Endothelial cell of umbilical vein (primary cell): Measurements from ENCODE around the gene LPP. TPM values are rescaled to one million over a fixed set of nuclear protein-coding genes. Genes with fewer than 3 reads are reported as not detected.
A peak's percentile ranks its signal among the peaks of the same experiment; 100 is the strongest.

Experiments
- BruUV-seq: library from RNA; stranded (reverse); fragments of 400-500 nt; replicated peaks from 2 replicates; lab custom pipeline; 2021; lab: Mats Ljungman, UMichigan
- CTCF ChIA-PET: fragments of 300-600, 350-600 bp; sonication (Branson Sonifier 250); formaldehyde crosslinking; loops from one replicate; lab custom pipeline; 2021; ENCODE audit warnings: antibody characterized with exemption, inconsistent platforms; lab: Charles Lee
- POLR2A ChIA-PET: fragments of 300-600, 350-600 bp; sonication (Branson Sonifier 250); formaldehyde crosslinking; loops from one replicate; lab custom pipeline; 2021; ENCODE audit warnings: antibody characterized with exemption, inconsistent platforms; lab: Charles Lee
- DNase-seq: peaks from one replicate; pipeline ENCODE4 v3.0.0-alpha.2; 2011; ENCODE audit warnings: low read depth, low spot score
- FAIRE-seq: peaks from 2 replicates; lab custom pipeline; 2011; peaks lifted over from hg19 to GRCh38; lab: Jason Lieb, UNC
- H2AFZ ChIP-seq: 2 replicates; pipeline ENCODE4 v1.6.0; 2012; ENCODE audit warnings: low read depth, low read length, control low read depth, inconsistent platforms
- H3K27ac ChIP-seq: 2 replicates; pipeline ENCODE4 v1.5.1; 2011; ENCODE audit warnings: low read depth, mild to moderate bottlenecking, control low read depth, low read length, moderate library complexity; ENCODE audit not compliant: insufficient read depth
- H3K27me3 ChIP-seq, 2 experiments: 2 replicates each; pipeline versions ENCODE4 v1.6.0 to v1.6.1; 2011; ENCODE audit warnings: low read length in 2 of 2, mixed read lengths in 1 of 2; ENCODE audit not compliant: control insufficient read depth in 2 of 2, insufficient read depth in 2 of 2
- H3K36me3 ChIP-seq, 2 experiments: 2 replicates in 1 of 2; 3 replicates in 1 of 2; pipeline ENCODE4 v1.5.1; 2011; ENCODE audit warnings: low read length in 2 of 2, mild to moderate bottlenecking in 1 of 2, moderate library complexity in 1 of 2; ENCODE audit not compliant: control insufficient read depth in 2 of 2, insufficient read depth in 2 of 2; ENCODE audit errors: extremely low read depth in 1 of 2
- H3K4me1 ChIP-seq: 3 replicates; pipeline ENCODE4 v1.5.1; 2011; ENCODE audit warnings: mild to moderate bottlenecking, low read length; ENCODE audit not compliant: control insufficient read depth, insufficient read depth; ENCODE audit errors: extremely low read depth
- H3K4me2 ChIP-seq: 2 replicates; pipeline ENCODE4 v1.6.1; 2011; ENCODE audit warnings: low read length, control low read depth, mixed read lengths; ENCODE audit not compliant: insufficient read depth
- H3K4me3 ChIP-seq, 3 experiments: fragments of 200-600 bp in 1 of 3; sonication (generic), shearing (Covaris generic) in 1 of 3; replicated peaks in 1 of 3; 2 replicates each; pipeline ENCODE4 v1.5.1; 2011 to 2016; ENCODE audit warnings: control low read depth in 3 of 3, low read length in 3 of 3, mild to moderate bottlenecking in 2 of 3, inconsistent platforms in 1 of 3, low read depth in 1 of 3, moderate library complexity in 1 of 3; ENCODE audit not compliant: insufficient read depth in 1 of 3
- H3K79me2 ChIP-seq: 2 replicates; pipeline ENCODE4 v1.6.0; 2012; ENCODE audit warnings: low read length, inconsistent platforms; ENCODE audit not compliant: control insufficient read depth, insufficient read depth
- H3K9ac ChIP-seq: replicated peaks from 2 replicates; pipeline ENCODE3; 2011; ENCODE audit warnings: low read length, control low read depth; ENCODE audit not compliant: insufficient read depth; ENCODE audit errors: extremely low read depth
- H3K9me1 ChIP-seq: replicated peaks from 3 replicates; pipeline ENCODE4 v1.6.0; 2011; ENCODE audit warnings: mild to moderate bottlenecking, low read length; ENCODE audit not compliant: control insufficient read depth, insufficient read depth; ENCODE audit errors: extremely low read depth
- H3K9me3 ChIP-seq: replicated peaks from 2 replicates; pipeline ENCODE4 v1.5.1; 2012; ENCODE audit warnings: low read length, inconsistent platforms; ENCODE audit not compliant: control insufficient read depth, insufficient read depth
- H4K20me1 ChIP-seq: replicated peaks from 2 replicates; pipeline ENCODE3; 2011; ENCODE audit warnings: mild to moderate bottlenecking, low read length; ENCODE audit not compliant: control insufficient read depth, insufficient read depth; ENCODE audit errors: extremely low read depth
- EZH2 ChIP-seq: IDR thresholded peaks from 2 replicates; pipeline ENCODE4 v1.6.1; 2012; ENCODE audit warnings: borderline replicate concordance, low read depth, mild to moderate bottlenecking, moderate library complexity, low read length, inconsistent platforms; ENCODE audit not compliant: severe bottlenecking
- FOS ChIP-seq: IDR thresholded peaks from 2 replicates; pipeline ENCODE4 v1.6.1; 2011; ENCODE audit warnings: mild to moderate bottlenecking, low read length, moderate library complexity, borderline replicate concordance; ENCODE audit not compliant: insufficient read depth
- GATA2 ChIP-seq: IDR thresholded peaks from 2 replicates; pipeline ENCODE4 v1.7.0; 2011; ENCODE audit warnings: low read depth, mild to moderate bottlenecking, moderate library complexity, mixed read lengths, low read length; ENCODE audit not compliant: insufficient read length, insufficient read depth
- JUN ChIP-seq: IDR thresholded peaks from 2 replicates; pipeline ENCODE4 v1.6.1; 2011; ENCODE audit warnings: borderline replicate concordance, low read depth; ENCODE audit not compliant: insufficient read length, insufficient read depth
- MAX ChIP-seq: IDR thresholded peaks from 2 replicates; pipeline ENCODE4 v1.6.1; 2011; ENCODE audit not compliant: insufficient read depth, insufficient read length
- MYC ChIP-seq: IDR thresholded peaks from one replicate; pipeline ENCODE4 v1.6.1; 2011; ENCODE audit warnings: mild to moderate bottlenecking, low read depth, low read length
- POLR2A ChIP-seq: IDR thresholded peaks from 2 replicates; pipeline ENCODE4 v1.6.1; 2012; ENCODE audit warnings: low read depth, mild to moderate bottlenecking, control low read depth, low read length
- POLR2AphosphoS5 ChIP-seq: IDR thresholded peaks from 2 replicates; pipeline ENCODE4 v1.6.1; 2012; ENCODE audit warnings: low read depth, mild to moderate bottlenecking, control low read depth, low read length, moderate library complexity; ENCODE audit not compliant: insufficient read depth
- dilution Hi-C: fragments of 300-500 bp; cut with MboI; formaldehyde crosslinking; loops from one replicate; pipeline ENCODE4 v1.15.0; 2019; ENCODE audit warnings: low sequenced_read_pairs; ENCODE audit not compliant: extremely low pct_ligation_motif_present
- intact Hi-C: fragments of 100-400 bp; cut with micrococcal nuclease; formaldehyde crosslinking; loops from one replicate; pipeline ENCODE4 v1.10.0; 2022
- polyA plus RNA-seq, 4 experiments: library from polyadenylated mRNA; depleted of rRNA in 3 of 4; stranded (reverse) in 3 of 4; unstranded in 1 of 4; fragments of >200 nt; gene quantifications; 2 replicates each; pipeline versions ENCODE4 v1.2.1 to v1.2.3, GENCODE V29; 2011 to 2012; ENCODE audit warnings: missing spikeins in 1 of 4
- total RNA-seq: library from RNA; stranded (reverse); gene quantifications from 2 replicates; pipeline ENCODE4 v1.2.3, GENCODE V29; 2021
- TF ChIP-seq, protein P1 (sequence below), 2 donors: IDR thresholded peaks; 1 replicate in 1 of 2; 2 replicates in 1 of 2; pipeline ENCODE4 v1.5.1; 2011; ENCODE audit warnings: low read length in 2 of 2, mild to moderate bottlenecking in 2 of 2, moderate library complexity in 2 of 2, control low read depth in 1 of 2, inconsistent platforms in 1 of 2, low read depth in 1 of 2; ENCODE audit not compliant: insufficient read depth in 1 of 2; ENCODE audit errors: extremely low read depth in 1 of 2

Gene LPP
- total and polyA plus RNA-seq, 2 donors (not counting 3 experiments of a cell fraction or from before 2014, with no cell fraction given), result 16.9 to 153 TPM

- Histone ChIP-seq H3K79me2 (no peaks in the 10 kb centered on the region), H3K4me3 (no peak overlapping the region), H3K9me1 (no peaks in the 10 kb centered on the region), H3K36me3 (no peaks in the 10 kb centered on the region), H3K4me1 (peaks cover 3% of the 10 kb centered on the region), H4K20me1 (no peaks in the 10 kb centered on the region), H3K4me2 (no peak overlapping the region), H3K9me3 (no peaks in the 10 kb centered on the region), H3K9ac (no peak overlapping the region), H2AFZ (no peak overlapping the region), H3K27ac (no peak overlapping the region), H3K27me3 (no peaks in the 10 kb centered on the region)
- DNase-seq, result no peak
- CTCF ChIA-PET, result interaction anchor here (0.8 to 2.2 kb wide), 6 partner anchors 9 to 1188 kb away, joined by 3 to 7 read pairs (median 3); no protein-coding TSS in a partner anchor
- dilution Hi-C loops, result no loop called here
- TF ChIP-seq, protein P1, sequence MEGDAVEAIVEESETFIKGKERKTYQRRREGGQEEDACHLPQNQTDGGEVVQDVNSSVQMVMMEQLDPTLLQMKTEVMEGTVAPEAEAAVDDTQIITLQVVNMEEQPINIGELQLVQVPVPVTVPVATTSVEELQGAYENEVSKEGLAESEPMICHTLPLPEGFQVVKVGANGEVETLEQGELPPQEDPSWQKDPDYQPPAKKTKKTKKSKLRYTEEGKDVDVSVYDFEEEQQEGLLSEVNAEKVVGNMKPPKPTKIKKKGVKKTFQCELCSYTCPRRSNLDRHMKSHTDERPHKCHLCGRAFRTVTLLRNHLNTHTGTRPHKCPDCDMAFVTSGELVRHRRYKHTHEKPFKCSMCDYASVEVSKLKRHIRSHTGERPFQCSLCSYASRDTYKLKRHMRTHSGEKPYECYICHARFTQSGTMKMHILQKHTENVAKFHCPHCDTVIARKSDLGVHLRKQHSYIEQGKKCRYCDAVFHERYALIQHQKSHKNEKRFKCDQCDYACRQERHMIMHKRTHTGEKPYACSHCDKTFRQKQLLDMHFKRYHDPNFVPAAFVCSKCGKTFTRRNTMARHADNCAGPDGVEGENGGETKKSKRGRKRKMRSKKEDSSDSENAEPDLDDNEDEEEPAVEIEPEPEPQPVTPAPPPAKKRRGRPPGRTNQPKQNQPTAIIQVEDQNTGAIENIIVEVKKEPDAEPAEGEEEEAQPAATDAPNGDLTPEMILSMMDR (IDR thresholded peaks at IDR 0.05; ENCODE audit: extremely low read depth in 1 of 2, insufficient read depth in 1 of 2, low read depth in 1 of 2, low read length in 2 of 2), result peak in 1 of 2 donors; percentile 14
- no peak for TF ChIP-seq MYC
- no TSS peak for BruUV-seq
- no peak for FAIRE-seq
- intact Hi-C loops, result no loop called here
- POLR2A ChIA-PET, result no interaction called here
Measured at GRCh38 chr3:188929137-188929536, 775.2 kb downstream of the LPP start.

- Histone ChIP-seq H3K27me3 (no peaks in the 10 kb centered on the region), H2AFZ (no peak overlapping the region), H3K4me1 (peaks cover 3% of the 10 kb centered on the region), H3K27ac (no peak overlapping the region), H3K9me3 (no peaks in the 10 kb centered on the region), H3K79me2 (no peaks in the 10 kb centered on the region), H3K4me3 (no peak overlapping the region), H3K9ac (no peak overlapping the region), H4K20me1 (no peaks in the 10 kb centered on the region), H3K9me1 (no peaks in the 10 kb centered on the region), H3K4me2 (no peak overlapping the region), H3K36me3 (no peaks in the 10 kb centered on the region)
- no peak for TF ChIP-seq MYC
- TF ChIP-seq POLR2A, result no peak
- TF ChIP-seq, protein P1 (IDR thresholded peaks at IDR 0.05; ENCODE audit: extremely low read depth in 1 of 2, insufficient read depth in 1 of 2, low read depth in 1 of 2, low read length in 2 of 2), result no peak
- TF ChIP-seq EZH2, result no peak
- TF ChIP-seq GATA2, result no peak
- no peak for TF ChIP-seq JUN
- no peak for TF ChIP-seq FOS
- no peak for TF ChIP-seq MAX
- TF ChIP-seq POLR2AphosphoS5, result no peak
- intact Hi-C loops, result no loop called here
- CTCF ChIA-PET, result no interaction called here
- no TSS peak for BruUV-seq
- dilution Hi-C loops, result no loop called here
- FAIRE-seq, result no peak
- no peak for DNase-seq
- POLR2A ChIA-PET, result no interaction called here
Measured at GRCh38 chr3:188931036-188931435, 777.1 kb downstream of the LPP start.
